ENCODE data around the gene CGN.

CGN gene

DNA sequence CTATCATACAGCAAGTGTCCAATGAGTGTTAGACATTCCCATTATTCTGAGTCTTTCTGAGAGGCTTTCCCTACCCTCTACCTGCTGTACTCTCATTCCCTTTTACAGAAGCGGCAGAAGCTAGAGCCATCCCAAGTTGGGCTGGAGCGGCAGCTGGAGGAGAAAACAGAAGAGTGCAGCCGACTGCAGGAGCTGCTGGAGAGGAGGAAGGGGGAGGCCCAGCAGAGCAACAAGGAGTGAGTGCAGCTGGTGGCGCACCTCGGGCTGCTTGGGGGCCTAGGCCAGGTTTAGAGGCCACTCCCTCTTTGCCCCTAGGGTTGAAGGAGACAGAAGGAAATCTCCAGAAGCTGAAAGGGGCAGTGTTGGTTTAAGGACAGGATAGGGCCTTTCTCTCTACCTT lies 12.1 kb downstream of the CGN start:
- no peak for DNase-seq

GRCh38 chr1:151524736-151525135 lies 13.5 kb downstream of the CGN start:
- DNase-seq = no peak

GRCh38 chr1:151526735-151527525 lies 15.7 kb downstream of the CGN start:
- no peak for DNase-seq

GRCh38 chr1:151529211-151529702 lies 18.1 kb downstream of the CGN start:
- no peak for DNase-seq

DNA sequence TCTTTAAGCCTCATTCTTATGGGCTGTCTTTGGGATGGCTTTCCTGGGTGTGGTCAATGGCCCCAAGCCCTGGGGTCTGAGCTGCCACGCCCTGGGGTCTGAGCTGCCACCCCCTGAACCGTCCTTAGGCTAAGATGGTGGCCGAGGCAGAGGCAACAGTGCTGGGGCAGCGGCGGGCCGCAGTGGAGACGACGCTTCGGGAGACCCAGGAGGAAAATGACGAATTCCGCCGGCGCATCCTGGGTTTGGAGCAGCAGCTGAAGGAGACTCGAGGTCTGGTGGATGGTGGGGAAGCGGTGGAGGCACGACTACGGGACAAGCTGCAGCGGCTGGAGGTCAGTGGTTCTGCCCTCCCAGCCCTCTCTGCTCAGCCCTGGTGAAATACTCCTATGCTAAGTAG lies 18.6 kb downstream of the CGN start:
- DNase-seq = no peak

DNA sequence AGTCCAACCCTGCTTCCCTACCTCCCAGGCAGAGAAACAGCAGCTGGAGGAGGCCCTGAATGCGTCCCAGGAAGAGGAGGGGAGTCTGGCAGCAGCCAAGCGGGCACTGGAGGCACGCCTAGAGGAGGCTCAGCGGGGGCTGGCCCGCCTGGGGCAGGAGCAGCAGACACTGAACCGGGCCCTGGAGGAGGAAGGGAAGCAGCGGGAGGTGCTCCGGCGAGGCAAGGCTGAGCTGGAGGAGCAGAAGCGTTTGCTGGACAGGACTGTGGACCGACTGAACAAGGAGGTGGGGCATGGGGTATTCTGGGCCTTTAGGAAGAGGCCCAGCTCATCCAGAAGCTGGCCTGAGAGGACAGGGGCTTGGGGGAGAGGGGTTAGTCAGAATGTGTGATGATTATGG lies 19.3 kb downstream of the CGN start:
- DNase-seq = no peak

DNA sequence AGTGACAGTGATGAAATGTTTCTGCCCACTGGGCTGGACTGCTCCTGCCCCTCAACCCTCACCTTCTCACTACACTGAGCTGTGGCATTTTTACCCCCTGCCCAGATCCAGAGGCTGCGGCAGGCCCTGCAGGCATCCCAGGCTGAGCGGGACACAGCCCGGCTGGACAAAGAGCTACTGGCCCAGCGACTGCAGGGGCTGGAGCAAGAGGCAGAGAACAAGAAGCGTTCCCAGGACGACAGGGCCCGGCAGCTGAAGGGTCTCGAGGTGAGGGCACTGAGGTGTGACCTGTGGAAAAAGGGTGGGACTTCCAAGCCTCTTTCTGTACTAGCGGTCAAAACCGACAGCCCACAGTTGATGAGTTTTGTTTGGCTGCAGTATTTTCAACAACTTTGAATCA lies 22.7 kb downstream of the CGN start:
- DNase-seq = no peak

DNA sequence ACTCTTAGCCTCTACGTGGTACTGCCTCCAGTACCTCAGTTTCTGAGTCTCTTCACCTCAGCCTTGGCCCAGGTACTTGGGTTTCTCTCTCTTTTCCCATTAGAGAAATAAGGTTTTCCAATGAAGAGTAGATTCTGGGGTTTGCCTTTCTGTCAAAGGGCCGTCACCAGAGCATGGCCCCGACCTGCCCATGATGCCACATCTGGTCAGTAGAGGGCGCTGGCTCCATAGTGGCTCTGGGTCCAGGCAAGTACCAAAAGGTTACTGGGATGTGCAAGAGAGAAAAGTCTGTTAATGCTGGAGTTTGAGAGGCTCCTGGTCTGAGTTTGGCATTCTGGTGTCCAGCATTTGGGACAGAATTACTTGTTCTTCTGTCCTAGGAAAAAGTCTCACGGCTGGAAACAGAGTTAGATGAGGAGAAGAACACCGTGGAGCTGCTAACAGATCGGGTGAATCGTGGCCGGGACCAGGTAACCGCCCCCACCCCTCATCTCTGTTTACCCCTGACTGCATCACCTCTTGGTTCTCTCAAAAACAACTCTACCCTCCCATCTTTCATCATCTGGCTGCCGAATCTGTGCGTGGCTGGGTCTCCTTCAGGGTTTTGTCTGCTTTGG lies 23.6 kb downstream of the CGN start:
- DNase-seq = peak in 46 of 56 donors; percentile 3 to 84 (median 38)

- no peak for DNase-seq
These were observed 24.4 kb downstream of the CGN start for GRCh38 chr1:151535326-151536271.

DNA sequence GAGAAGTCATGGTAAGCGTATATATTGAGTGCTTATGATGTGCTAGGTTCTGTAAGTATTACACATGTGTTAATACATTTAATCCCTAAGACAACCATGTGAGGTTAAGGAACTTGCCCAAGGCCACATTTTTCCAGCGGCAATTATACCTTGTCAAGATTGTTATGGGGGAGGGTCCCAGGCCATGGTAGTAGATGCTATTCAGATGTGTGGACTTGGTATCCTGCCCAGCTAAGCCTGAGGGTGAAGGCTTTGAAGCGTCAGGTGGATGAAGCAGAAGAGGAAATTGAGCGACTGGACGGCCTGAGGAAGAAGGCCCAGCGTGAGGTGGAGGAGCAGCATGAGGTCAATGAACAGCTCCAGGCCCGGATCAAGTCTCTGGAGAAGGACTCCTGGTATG lies 25.3 kb downstream of the CGN start:
- DNase-seq = no peak

- DNase-seq = no peak
These were observed 25.9 kb downstream of the CGN start for GRCh38 chr1:151537112-151537511.

- peak in 33 of 56 donors; percentile 8 to 71 (median 33) for DNase-seq
These were observed 28.3 kb downstream of the CGN start for GRCh38 chr1:151539321-151540020.

DNA sequence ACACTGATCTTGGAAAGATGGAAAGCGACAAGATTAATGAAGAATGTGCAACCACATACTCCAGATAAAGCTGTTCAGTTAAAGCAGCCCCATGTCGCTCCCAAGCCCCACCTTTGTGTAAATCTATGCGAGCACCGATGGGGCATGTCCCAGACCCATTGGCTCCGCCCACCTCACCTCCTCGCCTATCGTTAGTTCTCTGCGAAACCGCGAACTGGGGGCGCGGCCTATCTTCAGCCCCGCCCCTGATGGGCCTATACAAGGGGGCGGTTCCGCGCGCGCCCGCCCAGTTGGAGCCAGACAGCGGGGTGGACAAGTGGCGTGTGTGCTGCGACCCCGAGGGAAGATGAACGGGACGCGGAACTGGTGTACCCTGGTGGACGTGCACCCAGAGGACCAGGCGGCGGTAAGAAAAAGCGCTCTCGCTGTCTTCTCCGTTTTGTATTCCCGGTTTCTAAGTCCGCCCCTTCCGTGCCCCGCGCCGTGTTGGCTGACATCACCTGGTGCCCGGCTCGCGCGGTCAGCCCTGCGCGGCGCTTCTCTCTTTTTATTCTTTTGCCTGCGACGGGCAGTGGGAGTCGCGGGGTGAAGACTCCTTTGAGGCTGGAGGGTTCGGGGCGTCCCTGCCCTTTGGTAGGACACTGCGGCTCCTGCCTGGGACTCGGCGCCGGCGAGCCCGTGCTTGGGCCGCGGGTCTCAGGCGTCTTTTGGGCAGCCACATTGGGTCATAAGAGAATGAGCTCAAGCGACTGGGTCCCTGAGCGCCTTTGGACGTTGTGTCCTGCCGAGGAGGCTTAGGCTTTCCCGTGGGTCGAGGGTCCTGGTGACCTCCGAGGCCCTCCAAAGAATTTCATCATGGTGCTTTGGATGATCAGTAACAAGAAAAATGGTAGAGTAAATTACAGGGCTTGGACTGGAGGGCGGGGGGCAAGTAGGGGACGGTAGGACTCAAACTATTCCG lies 29.1 kb downstream of the CGN start, which contains the start of gene TUFT1:
TUFT1 (plus strand) TSS at position 289 of the 961 bp plus-strand sequence; CDS start at position 347, 58 bp downstream.
- peak in 55 of 56 donors; percentile 19 to 93 (median 72) for DNase-seq

- peak in 2 of 56 donors; percentile 2 to 3 for DNase-seq
These were observed 29.8 kb downstream of the CGN start for GRCh38 chr1:151540982-151541377.

DNA sequence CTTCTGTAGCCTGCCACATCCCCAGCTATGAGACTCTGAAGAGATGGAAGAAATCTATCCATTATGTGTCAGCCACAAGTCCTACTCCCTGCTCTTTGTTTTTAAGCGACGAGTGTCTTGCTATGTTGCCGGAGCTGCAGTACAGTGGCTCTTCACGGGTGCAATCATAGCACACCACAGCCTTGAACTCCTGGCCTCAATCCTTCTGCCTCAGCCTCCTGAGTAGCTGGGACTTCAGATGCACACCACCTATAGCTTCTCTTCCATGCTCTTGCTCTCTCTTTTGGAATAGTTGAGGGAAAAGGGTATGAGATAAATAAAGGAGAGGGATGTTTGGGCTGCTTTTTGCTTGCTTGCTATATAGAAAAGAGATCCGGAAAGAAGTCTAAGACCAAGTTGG lies 30.6 kb downstream of the CGN start:
- DNase-seq = no peak

- no peak for DNase-seq
These were observed 31.5 kb downstream of the CGN start for GRCh38 chr1:151542710-151543129.

- no peak for DNase-seq
These were observed 34.4 kb downstream of the CGN start for GRCh38 chr1:151545542-151545941.

DNA sequence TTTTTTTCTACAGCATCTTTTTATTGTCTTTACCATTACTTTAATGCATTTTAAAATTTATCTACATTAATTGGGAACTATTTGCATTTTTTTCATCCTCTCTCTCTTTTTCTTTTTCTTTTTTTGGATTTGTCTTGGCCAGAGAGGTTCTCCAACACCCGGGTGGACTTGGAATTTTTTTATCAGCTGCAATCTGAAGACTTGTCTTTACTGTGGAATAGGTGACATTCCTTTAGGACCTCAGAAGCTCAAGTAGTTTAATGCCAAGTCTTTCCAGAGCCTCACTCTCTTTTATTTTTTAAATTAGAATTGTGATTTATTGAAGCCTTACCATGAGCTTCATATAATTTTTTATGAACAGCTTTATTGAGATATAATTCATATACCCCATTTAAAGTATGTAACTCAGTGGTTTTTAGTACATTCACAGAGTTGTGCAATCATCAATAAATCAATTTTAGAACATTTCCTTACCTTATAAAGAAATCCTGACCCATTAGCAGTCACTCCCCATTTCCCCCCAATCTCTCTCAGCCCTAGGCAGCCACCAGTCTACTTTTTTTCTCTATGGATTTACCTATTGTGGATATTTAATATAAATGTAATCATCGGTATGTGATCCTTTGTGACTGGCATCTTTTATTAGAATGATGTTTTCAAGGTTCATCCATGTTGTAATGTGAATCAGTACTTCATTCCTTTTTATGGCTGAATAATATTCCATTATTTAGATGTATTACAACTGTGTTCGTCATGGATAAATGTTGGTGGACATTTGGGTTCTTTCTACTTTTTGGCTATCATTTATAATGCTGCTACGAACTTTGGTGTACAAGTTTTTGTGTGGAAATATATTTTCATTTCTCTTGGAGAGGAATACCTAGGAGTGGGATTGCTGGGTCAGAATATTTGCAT lies 35.1 kb downstream of the CGN start:
- DNase-seq = no peak
